CD14-positive monocyte (primary cell): ENCODE results near the gene B3GNT4. TPM values are rescaled to one million over a fixed set of nuclear protein-coding genes. Genes with fewer than 3 reads are reported as not detected.
A peak's percentile ranks its signal among the peaks of the same experiment; 100 is the strongest.

Source experiments
- DNase-seq, 3 donors: peaks; one replicate each; pipeline ENCODE4 v3.0.0-alpha.2; 2011 to 2022
- H2AFZ ChIP-seq: 2 replicates; pipeline ENCODE4 v1.6.0; 2012; ENCODE audit warnings: mild to moderate bottlenecking, low read depth, low read length, inconsistent platforms; ENCODE audit not compliant: insufficient read depth, poor library complexity, severe bottlenecking
- H3K27ac ChIP-seq, 2 donors: 1 replicate in 1 of 2; 2 replicates in 1 of 2; pipeline ENCODE4 v1.5.1; 2012 to 2013; ENCODE audit warnings: low read length in 2 of 2, control low read depth in 1 of 2, inconsistent platforms in 1 of 2, low read depth in 1 of 2, mild to moderate bottlenecking in 1 of 2
- H3K27me3 ChIP-seq, 2 donors: one replicate each; pipeline versions ENCODE4 v1.6.0 to v1.6.1; 2011 to 2013; ENCODE audit warnings: low read length in 2 of 2; ENCODE audit not compliant: control insufficient read depth in 2 of 2, insufficient read depth in 2 of 2
- H3K36me3 ChIP-seq, 2 donors: replicated peaks in 1 of 2; 1 replicate in 1 of 2; 2 replicates in 1 of 2; pipeline versions ENCODE4 v1.5.1 to v1.6.1; 2012 to 2013; ENCODE audit warnings: low read length in 2 of 2, control low read depth in 1 of 2, inconsistent platforms in 1 of 2, mild to moderate bottlenecking in 1 of 2; ENCODE audit not compliant: insufficient read depth in 2 of 2, control insufficient read depth in 1 of 2
- H3K4me1 ChIP-seq, 2 donors: 1 replicate in 1 of 2; 2 replicates in 1 of 2; pipeline versions ENCODE4 v1.5.1 to v1.6.1; 2012 to 2013; ENCODE audit warnings: low read length in 2 of 2, control low read depth in 1 of 2, inconsistent platforms in 1 of 2, mild to moderate bottlenecking in 1 of 2, moderate library complexity in 1 of 2; ENCODE audit not compliant: insufficient read depth in 2 of 2, control insufficient read depth in 1 of 2
- H3K4me2 ChIP-seq: replicated peaks from 2 replicates; pipeline ENCODE3; 2012; ENCODE audit warnings: low read length, moderate library complexity, mild to moderate bottlenecking; ENCODE audit not compliant: poor library complexity, severe bottlenecking; ENCODE audit errors: extremely low read depth
- H3K4me3 ChIP-seq, 3 experiments: fragments of 200-600 bp in 1 of 3; sonication (generic) in 1 of 3; replicated peaks in 1 of 3; 1 replicate in 2 of 3; 2 replicates in 1 of 3; pipeline ENCODE4 v1.5.1; 2011 to 2013; ENCODE audit warnings: low read length in 3 of 3, mild to moderate bottlenecking in 3 of 3, control low read depth in 2 of 3, low read depth in 2 of 3, inconsistent platforms in 1 of 3, moderate library complexity in 1 of 3
- H3K79me2 ChIP-seq: 2 replicates; pipeline ENCODE4 v1.6.0; 2012; ENCODE audit warnings: mild to moderate bottlenecking, control low read depth, inconsistent platforms, low read length, moderate library complexity; ENCODE audit not compliant: insufficient read depth
- H3K9ac ChIP-seq: 2 replicates; pipeline ENCODE4 v1.6.0; 2017; ENCODE audit warnings: low read length, mild to moderate bottlenecking; ENCODE audit not compliant: insufficient read depth, poor library complexity, severe bottlenecking
- H3K9me3 ChIP-seq, 2 donors: replicated peaks in 1 of 2; 1 replicate in 1 of 2; 2 replicates in 1 of 2; pipeline versions ENCODE4 v1.5.1 to v1.6.1; 2012 to 2013; ENCODE audit warnings: low read length in 2 of 2, control low read depth in 1 of 2; ENCODE audit not compliant: control insufficient read depth in 1 of 2, insufficient read depth in 1 of 2
- H4K20me1 ChIP-seq: 2 replicates; pipeline ENCODE4 v1.6.0; 2012; ENCODE audit warnings: mild to moderate bottlenecking, low read length, control low read depth, moderate library complexity; ENCODE audit not compliant: insufficient read depth
- H3K27ac Mint-ChIP-seq, 7 donors: one replicate each; pipeline ENCODE4 v1.8.0; 2020; ENCODE audit warnings: mild to moderate bottlenecking in 7 of 7, mixed read lengths in 7 of 7, moderate library complexity in 6 of 7, inconsistent platforms in 2 of 7
- H3K27me3 Mint-ChIP-seq, 3 donors: one replicate each; pipeline ENCODE4 v1.8.0; 2021 to 2022; ENCODE audit warnings: low read depth in 3 of 3, mild to moderate bottlenecking in 3 of 3, mixed read lengths in 3 of 3, moderate library complexity in 3 of 3, inconsistent platforms in 1 of 3
- H3K36me3 Mint-ChIP-seq, 2 donors: one replicate each; pipeline ENCODE4 v1.8.0; 2020; ENCODE audit warnings: mixed read lengths in 2 of 2, inconsistent platforms in 1 of 2, mild to moderate bottlenecking in 1 of 2
- H3K4me1 Mint-ChIP-seq: one replicate; pipeline ENCODE4 v1.8.0; 2020; ENCODE audit warnings: mild to moderate bottlenecking, mixed read lengths
- H3K4me3 Mint-ChIP-seq, 2 donors: one replicate each; pipeline ENCODE4 v1.8.0; 2020; ENCODE audit warnings: mild to moderate bottlenecking in 2 of 2, mixed read lengths in 2 of 2, moderate library complexity in 1 of 2
- H3K9me3 Mint-ChIP-seq, 7 donors: one replicate each; pipeline ENCODE4 v1.8.0; 2020 to 2022; ENCODE audit warnings: mixed read lengths in 7 of 7, mild to moderate bottlenecking in 6 of 7, moderate library complexity in 6 of 7, inconsistent platforms in 2 of 7
- WGBS: methylation state at CpG from one replicate; pipeline ENCODE4 v1.1.5; 2013; ENCODE audit warnings: missing lambda C conversion rate; ENCODE audit not compliant: insufficient coverage; 5-methylcytosine and 5-hydroxymethylcytosine counted together
- intact Hi-C, 2 donors: fragments of 100-400 bp; cut with micrococcal nuclease; formaldehyde crosslinking; loops; one replicate each; pipeline versions ENCODE4 v1.15.0 to v1.15.1; 2023
- polyA plus RNA-seq, 3 donors: library from polyadenylated mRNA; depleted of rRNA in 1 of 3; unstranded in 2 of 3; stranded (reverse) in 1 of 3; fragments of 300-500 nt in 2 of 3; fragments of >200 nt in 1 of 3; fragmentation: Illumina TruSeq in 2 of 3; gene quantifications; 1 replicate in 2 of 3; 2 replicates in 1 of 3; pipeline ENCODE4 v1.2.3, GENCODE V29; 2012 to 2021
- TF ChIP-seq, protein P1 (sequence below): fragments of 200-600 bp; IDR thresholded peaks from one replicate; pipeline ENCODE4 v1.8.0; 2022; ENCODE audit warnings: antibody characterized with exemption, mild to moderate bottlenecking

Gene B3GNT4
- polyA plus RNA-seq, 3 donors = not detected

GRCh38 chr12:122245553-122245952, 42.0 kb downstream of the B3GNT4 start:
- H3K27me3 Mint-ChIP-seq = peaks cover 0 to 2% (median 0%) of the 10 kb centered on the region in 3 donors
- Histone ChIP-seq H4K20me1 (peaks cover 4% of the 10 kb centered on the region), H2AFZ (no peak overlapping the region), H3K4me1 (no peaks in the 10 kb centered on the region), H3K9ac (no peak overlapping the region), H3K4me2 (no peak overlapping the region), H3K4me3 (no peak overlapping the region), H3K36me3 (peaks cover 62 to 93% of the 10 kb centered on the region in 2 donors), H3K27ac (no peak overlapping the region), H3K27me3 (no peaks in the 10 kb centered on the region), H3K79me2 (no peaks in the 10 kb centered on the region), H3K9me3 (no peaks in the 10 kb centered on the region)
- TF ChIP-seq, protein P1, sequence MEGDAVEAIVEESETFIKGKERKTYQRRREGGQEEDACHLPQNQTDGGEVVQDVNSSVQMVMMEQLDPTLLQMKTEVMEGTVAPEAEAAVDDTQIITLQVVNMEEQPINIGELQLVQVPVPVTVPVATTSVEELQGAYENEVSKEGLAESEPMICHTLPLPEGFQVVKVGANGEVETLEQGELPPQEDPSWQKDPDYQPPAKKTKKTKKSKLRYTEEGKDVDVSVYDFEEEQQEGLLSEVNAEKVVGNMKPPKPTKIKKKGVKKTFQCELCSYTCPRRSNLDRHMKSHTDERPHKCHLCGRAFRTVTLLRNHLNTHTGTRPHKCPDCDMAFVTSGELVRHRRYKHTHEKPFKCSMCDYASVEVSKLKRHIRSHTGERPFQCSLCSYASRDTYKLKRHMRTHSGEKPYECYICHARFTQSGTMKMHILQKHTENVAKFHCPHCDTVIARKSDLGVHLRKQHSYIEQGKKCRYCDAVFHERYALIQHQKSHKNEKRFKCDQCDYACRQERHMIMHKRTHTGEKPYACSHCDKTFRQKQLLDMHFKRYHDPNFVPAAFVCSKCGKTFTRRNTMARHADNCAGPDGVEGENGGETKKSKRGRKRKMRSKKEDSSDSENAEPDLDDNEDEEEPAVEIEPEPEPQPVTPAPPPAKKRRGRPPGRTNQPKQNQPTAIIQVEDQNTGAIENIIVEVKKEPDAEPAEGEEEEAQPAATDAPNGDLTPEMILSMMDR = no peak
- no peaks in the 10 kb centered on the region for H3K9me3 Mint-ChIP-seq
- peaks cover 1% of the 10 kb centered on the region for H3K4me1 Mint-ChIP-seq
- no CpG with 5 or more reads among the region's 1 CpG for WGBS
- H3K36me3 Mint-ChIP-seq = peaks cover 66 to 86% of the 10 kb centered on the region in 2 donors
- no peak for DNase-seq
- peak overlapping the region in 1 of 7 donors; percentile 70 for H3K27ac Mint-ChIP-seq
- H3K4me3 Mint-ChIP-seq = no peak overlapping the region
- intact Hi-C loops = no loop called here

DNA sequence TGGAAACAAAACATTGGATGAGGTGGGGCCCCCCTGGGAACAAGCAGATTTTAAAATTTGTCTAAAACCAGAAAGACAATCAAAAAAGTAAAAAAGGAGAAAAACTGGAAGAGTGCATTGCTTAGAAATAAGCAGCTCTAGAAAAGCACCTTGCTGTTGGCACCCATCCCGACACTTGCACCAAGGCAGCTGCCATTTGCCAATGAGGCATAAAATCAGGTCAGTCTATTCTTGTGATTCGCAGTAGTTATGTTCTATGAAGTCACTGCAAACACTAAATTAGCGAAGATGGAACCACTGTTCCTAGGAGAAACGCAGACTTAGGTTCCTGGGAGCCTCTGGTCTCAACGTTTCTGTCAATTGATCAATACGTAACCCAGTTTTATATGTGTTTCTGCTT, 46.5 kb downstream of the B3GNT4 start:
- Mint-ChIP-seq H3K36me3 (peaks cover 57 to 78% of the 10 kb centered on the region in 2 donors), H3K27ac (no peak overlapping the region), H3K9me3 (no peaks in the 10 kb centered on the region), H3K4me3 (no peak overlapping the region), H3K4me1 (peaks cover 1% of the 10 kb centered on the region), H3K27me3 (peaks cover 0 to 2% (median 0%) of the 10 kb centered on the region in 3 donors)
- DNase-seq = no peak
- Histone ChIP-seq H3K27me3 (no peaks in the 10 kb centered on the region), H3K4me3 (no peak overlapping the region), H4K20me1 (peaks cover 13% of the 10 kb centered on the region), H3K4me2 (no peak overlapping the region), H3K36me3 (peaks cover 63 to 85% of the 10 kb centered on the region in 2 donors), H3K9me3 (no peaks in the 10 kb centered on the region), H3K9ac (no peak overlapping the region), H3K4me1 (no peaks in the 10 kb centered on the region), H3K79me2 (peaks cover 6% of the 10 kb centered on the region), H2AFZ (no peak overlapping the region), H3K27ac (no peak overlapping the region)
- TF ChIP-seq, protein P1 = no peak
- intact Hi-C loops = no loop called here
- WGBS = 97% methylated on average over 4 of the region's 6 CpGs
